K562 (cell line): ENCODE results near the gene AZGP1. TPM values are rescaled to one million over a fixed set of nuclear protein-coding genes. Genes with fewer than 3 reads are reported as not detected.
"Not testable (repeated sequence)": the region's sequence is repeated elsewhere in the genome, so short reads cannot be mapped to it uniquely, and the experiment has no call there.

Source experiments
- ATAC-seq: fragments of 200-7000 bp; cut with Tn5 transposase; 3 replicates; pipeline ENCODE4 v1.9.1; 2020; ENCODE audit warnings: moderate library complexity
- BruUV-seq: library from RNA; stranded (reverse); fragments of 400-500 nt; replicated peaks from 2 replicates; lab custom pipeline; 2021; lab: Mats Ljungman, UMichigan
- CTCF ChIA-PET: fragments of 300-600 bp; formaldehyde crosslinking; extraction: SDS; loops from one replicate; lab custom pipeline; 2021; ENCODE audit warnings: low intra/inter-chr PET ratio; lab: Yijun Ruan, JAX
- POLR2A ChIA-PET: fragments of 300-600, 350-650 bp; sonication (Branson Sonifier 250); formaldehyde crosslinking; extraction: SDS; loops from one replicate; lab custom pipeline; 2021; ENCODE audit warnings: antibody characterized with exemption, inconsistent platforms; lab: Yijun Ruan, JAX
- DNase-seq, 4 experiments: peaks; one replicate each; pipeline versions ENCODE4 v3.0.0 to v3.0.0-alpha.2; 2011 to 2018; ENCODE audit warnings: low spot score in 3 of 4, mixed read lengths in 3 of 4; ENCODE audit errors: extremely low read depth in 1 of 4
- FAIRE-seq: peaks from 2 replicates; lab custom pipeline; 2011; peaks lifted over from hg19 to GRCh38; lab: Jason Lieb, UNC
- H2AFZ ChIP-seq: 2 replicates; pipeline ENCODE4 v1.6.0; 2011; ENCODE audit warnings: low read depth, low read length, control low read depth, inconsistent platforms
- H3K27ac ChIP-seq: fragments of 200-600 bp; 3 replicates; pipeline ENCODE4 v1.8.0; 2011; ENCODE audit warnings: low read depth, mild to moderate bottlenecking, control low read depth, inconsistent platforms, low read length, moderate library complexity, mixed read lengths; ENCODE audit errors: extremely low read depth
- H3K27me3 ChIP-seq, 2 experiments: fragments of 300-600 bp in 1 of 2; 2 replicates in 1 of 2; 3 replicates in 1 of 2; pipeline versions ENCODE4 v1.6.0 to v1.8.0; 2011; ENCODE audit warnings: inconsistent platforms in 2 of 2, low read length in 2 of 2, mild to moderate bottlenecking in 1 of 2, mixed read lengths in 1 of 2, moderate library complexity in 1 of 2; ENCODE audit not compliant: control insufficient read depth in 2 of 2, insufficient read depth in 2 of 2
- H3K36me3 ChIP-seq: fragments of 300-600 bp; 3 replicates; pipeline ENCODE4 v1.8.0; 2011; ENCODE audit warnings: mild to moderate bottlenecking, low read length, inconsistent platforms; ENCODE audit not compliant: control insufficient read depth, insufficient read depth
- H3K4me1 ChIP-seq, 2 experiments: fragments of 200-600 bp in 1 of 2; replicated peaks in 1 of 2; 2 replicates in 1 of 2; 3 replicates in 1 of 2; pipeline versions ENCODE4 v1.5.1 to v1.8.0; 2011; ENCODE audit warnings: inconsistent platforms in 2 of 2, low read length in 2 of 2, mild to moderate bottlenecking in 1 of 2, mixed read lengths in 1 of 2, moderate library complexity in 1 of 2; ENCODE audit not compliant: control insufficient read depth in 2 of 2, insufficient read depth in 2 of 2
- H3K4me2 ChIP-seq: 2 replicates; pipeline ENCODE4 v1.6.1; 2011; ENCODE audit warnings: low read length, control low read depth, inconsistent platforms, mixed read lengths; ENCODE audit not compliant: insufficient read depth
- H3K4me3 ChIP-seq: fragments of 200-600 bp; sonication (generic), shearing (Covaris generic); 2 replicates; pipeline ENCODE4 v1.5.1; 2016; ENCODE audit warnings: control low read depth, inconsistent platforms
- H3K79me2 ChIP-seq: fragments of 200-600 bp; 3 replicates; pipeline ENCODE4 v1.8.0; 2011; ENCODE audit warnings: low read length, inconsistent platforms; ENCODE audit not compliant: control insufficient read depth, insufficient read depth
- H3K9ac ChIP-seq, 2 experiments: 2 replicates each; pipeline versions ENCODE4 v1.6.0 to v1.6.1; 2011; ENCODE audit warnings: low read depth in 2 of 2, low read length in 2 of 2, control low read depth in 1 of 2, inconsistent platforms in 1 of 2, mild to moderate bottlenecking in 1 of 2, mixed read lengths in 1 of 2; ENCODE audit not compliant: insufficient read depth in 1 of 2
- H3K9me1 ChIP-seq: one replicate; pipeline ENCODE4 v1.6.0; 2011; ENCODE audit warnings: inconsistent platforms, mild to moderate bottlenecking, low read length, moderate library complexity; ENCODE audit not compliant: control insufficient read depth, insufficient read depth
- H3K9me3 ChIP-seq: replicated peaks from 2 replicates; pipeline ENCODE4 v1.5.1; 2011; ENCODE audit warnings: low read depth, low read length, inconsistent platforms; ENCODE audit not compliant: control insufficient read depth, insufficient read depth
- H4K20me1 ChIP-seq: replicated peaks from 2 replicates; pipeline ENCODE4 v1.6.1; 2011; ENCODE audit warnings: low read length, inconsistent platforms, mixed read lengths; ENCODE audit not compliant: control insufficient read depth, insufficient read depth
- MYC ChIP-seq, 2 experiments: fragments of 250-450 bp in 1 of 2; sonication (Bioruptor Pico) in 1 of 2; IDR thresholded peaks; 2 replicates each; pipeline versions ENCODE4 v1.5.1 to v1.6.1; 2012 to 2021; ENCODE audit warnings: low read depth in 2 of 2, borderline replicate concordance in 1 of 2, improper control_type of control experiment in 1 of 2, low read length in 1 of 2, mild to moderate bottlenecking in 1 of 2, moderate library complexity in 1 of 2
- ZNF134 ChIP-seq: fragments of 250-450 bp; sonication (Bioruptor Pico); conservative IDR thresholded peaks from 2 replicates; pipeline ENCODE4 v1.4.0; 2020
- WGBS: fragments of 100-300 bp; shearing (Covaris generic); methylation state at CpG from one replicate; pipeline ENCODE4 v1.1.6; 2016; ENCODE audit warnings: low coverage, mixed read lengths; ENCODE audit not compliant: insufficient coverage; ENCODE audit errors: missing lambda C conversion rate; 5-methylcytosine and 5-hydroxymethylcytosine counted together
- in situ Hi-C: fragments of 300-500 bp; cut with MboI; formaldehyde crosslinking; loops from 4 replicates; pipeline ENCODE4 v1.15.0; 2018; ENCODE audit warnings: inconsistent platforms, mixed read lengths
- intact Hi-C: fragments of 100-400 bp; cut with micrococcal nuclease; formaldehyde crosslinking; loops from 2 replicates; pipeline ENCODE4 v1.14.2; 2022
- polyA plus RNA-seq, 8 experiments: library from polyadenylated mRNA; depleted of rRNA in 4 of 8; stranded (reverse) in 5 of 8; unstranded in 3 of 8; fragments of >200 nt; fragmentation: Nextera tagmentation in 2 of 8; fragmentation: Illumina TruSeq in 1 of 8; extraction: Ambion mirVana in 2 of 8; extraction: Trizol in 1 of 8; gene quantifications; 2 replicates each; pipeline versions ENCODE4 v1.2.1 to v1.2.3, GENCODE V29; 2011 to 2014; ENCODE audit warnings: inconsistent platforms in 1 of 8, missing spikeins in 1 of 8
- total RNA-seq, 7 experiments: library from RNA; depleted of rRNA in 6 of 7; stranded (reverse); fragments of >200 nt in 6 of 7; fragmentation: Illumina TruSeq in 2 of 7; extraction: Trizol in 2 of 7; gene quantifications; 2 replicates each; pipeline versions ENCODE4 v1.2.1 to v1.2.3, GENCODE V29; 2011 to 2021; ENCODE audit warnings: low replicate concordance in 1 of 7

Gene AZGP1
- total and polyA plus RNA-seq, 9 of the 15 experiments (the other 6 are each of a cell fraction or from before 2014, with no cell fraction given), result 0.18 to 0.53 TPM; not detected in 7

DNA sequence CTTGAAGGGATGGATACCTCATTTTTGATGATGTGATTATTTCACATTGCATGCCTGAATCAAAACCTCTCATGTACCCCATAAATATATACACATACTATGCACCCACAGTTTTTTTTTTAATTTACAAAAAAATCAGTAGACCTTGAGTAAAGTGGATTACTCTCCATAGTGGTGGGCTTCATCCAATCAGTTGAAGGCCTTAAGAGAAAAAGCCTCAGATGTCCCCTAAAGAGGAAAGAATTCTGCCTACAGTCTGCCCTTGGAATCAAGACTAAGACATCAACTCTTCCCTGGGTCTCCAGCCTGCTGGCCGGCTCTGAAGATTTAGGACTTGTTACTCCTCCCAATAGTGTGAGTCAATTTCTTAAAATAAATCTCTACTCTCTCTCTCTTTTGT lies 1.1 kb downstream of the AZGP1 start:
- intact Hi-C loops (loop anchor here (5.0 kb wide), 1 partner anchor 153 kb away; the partner anchor contains the start of gene MBLAC1), in situ Hi-C loops (no loop called here)
- H3K4me1 ChIP-seq, result peaks cover 4 to 7% of the 10 kb centered on the region in 2 experiments; a peak in 2 of 5 replicates
- no peak overlapping the region for H3K27ac ChIP-seq
- no peak overlapping the region for H2AFZ ChIP-seq
- no peak overlapping the region for H3K4me2 ChIP-seq
- no TSS peak for BruUV-seq
- no peaks in the 10 kb centered on the region for H3K79me2 ChIP-seq
- POLR2A ChIA-PET, result interaction anchor here (1.1 kb wide), 1 partner anchor 67 kb away, joined by 3 read pairs; no protein-coding TSS in a partner anchor
- DNase-seq, result no peak
- no peaks in the 10 kb centered on the region for H3K36me3 ChIP-seq
- H4K20me1 ChIP-seq, result no peaks in the 10 kb centered on the region
- no peaks in the 10 kb centered on the region for H3K9me3 ChIP-seq
- peaks cover 13 to 20% of the 10 kb centered on the region in 2 experiments; a peak in 3 of 5 replicates for H3K27me3 ChIP-seq
- CTCF ChIA-PET, result no interaction called here
- TF ChIP-seq ZNF134, result peak; percentile 73
- TF ChIP-seq MYC (IDR thresholded peaks at IDR 0.05; ENCODE audit: low read depth, low read length), result no peak
- no peak for TF ChIP-seq MYC (CRISPR knock-in tag; IDR thresholded peaks at IDR 0.05; ENCODE audit: borderline replicate concordance, low read depth)
- H3K9ac ChIP-seq, result no peak overlapping the region
- H3K9me1 ChIP-seq, result no peaks in the 10 kb centered on the region
- FAIRE-seq, result no peak
- no peak overlapping the region for H3K4me3 ChIP-seq
- WGBS, result 0% methylated on average over 1 of the region's 1 CpG
- no peak for ATAC-seq

DNA sequence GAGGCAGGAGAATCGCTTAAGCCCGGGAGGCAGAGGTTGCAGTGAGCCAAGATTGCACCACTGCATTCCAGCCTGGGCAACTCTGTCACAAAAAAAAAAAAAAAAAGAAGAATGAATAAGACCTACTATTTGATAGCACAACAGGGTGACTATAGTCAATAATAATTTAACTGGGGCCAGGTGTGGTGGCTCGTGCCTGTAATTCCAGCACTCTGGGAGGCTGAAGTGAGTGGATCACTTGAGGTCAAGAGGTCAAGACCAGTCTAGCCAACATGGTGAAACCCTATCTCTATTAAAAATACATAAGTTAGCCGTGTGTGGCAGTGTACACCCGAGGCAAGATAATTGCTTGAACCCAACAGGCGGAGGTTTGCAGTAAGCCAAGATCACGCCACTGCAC lies 2.0 kb downstream of the AZGP1 start:
- BruUV-seq, H3K4me3 ChIP-seq, H3K79me2 ChIP-seq, H3K36me3 ChIP-seq, H3K27ac ChIP-seq, in situ Hi-C loops, POLR2A ChIA-PET, FAIRE-seq, H3K9ac ChIP-seq, H3K9me1 ChIP-seq, H4K20me1 ChIP-seq, H2AFZ ChIP-seq, DNase-seq, H3K4me2 ChIP-seq, H3K4me1 ChIP-seq, H3K9me3 ChIP-seq, ATAC-seq, intact Hi-C loops: not testable (repeated sequence)
- CTCF ChIA-PET, result interaction anchor here (0.6 kb wide), 1 partner anchor 9 kb away, joined by 4 read pairs; no protein-coding TSS in a partner anchor
- H3K27me3 ChIP-seq, result peaks cover 13 to 20% of the 10 kb centered on the region in 2 experiments; a peak in 3 of 5 replicates
- WGBS, result 15% methylated on average over 7 of the region's 7 CpGs
